ACC112 (cell line): ENCODE results near the gene CD14.
"Not testable (repeated sequence)": the region's sequence is repeated elsewhere in the genome, so short reads cannot be mapped to it uniquely, and the experiment has no call there.

Experiments
- H2AFZ ChIP-seq: fragments of 200-600 bp; sonication (generic); one replicate; pipeline ENCODE4 v1.6.0; 2017; ENCODE audit warnings: antibody characterized with exemption, low read length; ENCODE audit not compliant: unreplicated experiment
- H3K27ac ChIP-seq: fragments of 200-600 bp; sonication (generic); 2 replicates; pipeline ENCODE4 v1.5.1; 2014; ENCODE audit warnings: low read depth, mild to moderate bottlenecking, antibody characterized with exemption, low read length, moderate library complexity
- H3K27me3 ChIP-seq: fragments of 200-600 bp; sonication (generic); 2 replicates; pipeline ENCODE4 v1.6.1; 2014; ENCODE audit warnings: mild to moderate bottlenecking, antibody characterized with exemption, low read length, moderate library complexity, mixed read lengths; ENCODE audit not compliant: insufficient read depth
- H3K36me3 ChIP-seq: fragments of 200-600 bp; sonication (generic); 2 replicates; pipeline ENCODE4 v1.6.1; 2016; ENCODE audit warnings: mild to moderate bottlenecking, antibody characterized with exemption, low read length, moderate library complexity, mixed read lengths; ENCODE audit not compliant: insufficient read depth
- H3K4me1 ChIP-seq: fragments of 200-600 bp; sonication (generic); one replicate; pipeline ENCODE4 v1.6.1; 2016; ENCODE audit warnings: low read length, mixed read lengths; ENCODE audit not compliant: insufficient read depth, unreplicated experiment, control insufficient read depth
- H3K4me3 ChIP-seq: fragments of 200-600 bp; sonication (generic); 2 replicates; pipeline ENCODE4 v1.5.1; 2014; ENCODE audit warnings: mild to moderate bottlenecking, low read depth, low read length
- H3K79me2 ChIP-seq: fragments of 200-600 bp; sonication (generic); one replicate; pipeline ENCODE4 v1.6.0; 2016; ENCODE audit warnings: low read length; ENCODE audit not compliant: control insufficient read depth, unreplicated experiment, insufficient read depth

The CD14 gene

DNA sequence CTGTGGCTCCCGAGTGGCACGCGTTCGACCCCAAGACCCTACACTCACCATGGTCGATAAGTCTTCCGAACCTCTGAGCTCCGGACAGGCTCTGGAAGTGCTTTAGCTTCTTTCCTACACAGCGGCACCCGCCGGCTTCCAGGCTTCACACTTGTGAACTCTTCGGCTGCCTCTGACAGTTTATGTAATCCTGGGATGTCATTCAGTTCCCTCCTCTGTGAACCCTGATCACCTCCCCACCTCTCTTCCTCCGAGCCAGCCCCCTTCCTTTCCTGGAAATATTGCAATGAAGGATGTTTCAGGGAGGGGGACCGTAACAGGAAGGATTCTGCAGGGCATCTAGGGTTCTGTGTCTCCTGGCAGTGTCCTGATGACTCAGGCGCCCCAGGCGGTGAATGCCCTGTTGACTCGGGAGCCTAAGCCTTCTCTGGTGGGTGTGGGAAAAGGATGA is at the start of gene CD14:
Gene CD14, minus strand, starts transcription at position 155 of the 451 bp plus-strand sequence. Its CDS starts 104 bp downstream, at position 51.
- Histone ChIP-seq H2AFZ (peak within 1 kb of the TSS; percentile 96), H3K27ac (no peak within 1 kb of the TSS), H3K4me1 (peaks cover 14% of the 10 kb centered on the region), H3K4me3 (peak within 1 kb of the TSS; percentile 76), H3K79me2 (no peaks in the 10 kb centered on the region), H3K36me3 (no peaks in the 10 kb centered on the region), H3K27me3 (0 out of 2 replicates have a peak, but pooled peaks cover 6% of the 10 kb centered on the region)

GRCh38 chr5:140678993-140679392 is 46.0 kb upstream of the CD14 start:
- no peak overlapping the region for H2AFZ ChIP-seq
- peaks cover 26% of the 10 kb centered on the region; the same call in 1 of the 2 replicates for H3K36me3 ChIP-seq
- H3K4me3 ChIP-seq, result no peak overlapping the region
- no peaks in the 10 kb centered on the region for H3K4me1 ChIP-seq
- H3K27ac ChIP-seq, result no peak overlapping the region
- H3K79me2 ChIP-seq, result no peaks in the 10 kb centered on the region
- no peaks in the 10 kb centered on the region for H3K27me3 ChIP-seq

DNA sequence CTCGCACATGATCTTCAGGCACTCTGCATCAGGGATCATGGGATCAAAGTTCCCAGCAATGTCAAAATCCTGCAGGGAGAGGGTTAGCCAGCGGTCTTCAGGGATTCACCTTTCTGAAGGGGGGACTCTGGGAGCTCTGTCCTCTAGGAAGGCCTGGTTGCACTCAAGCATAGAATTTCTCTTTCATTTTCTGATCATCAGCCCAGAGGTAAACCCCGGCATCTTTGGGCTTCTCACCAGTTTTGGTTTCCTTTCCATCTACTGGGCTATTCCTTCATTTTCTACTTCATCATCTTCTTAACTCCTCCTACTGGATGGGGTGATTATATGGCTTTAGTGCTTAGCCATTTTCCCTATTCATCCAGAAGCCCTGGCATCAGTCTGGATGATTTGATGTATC is 45.0 kb upstream of the CD14 start:
- H3K79me2 ChIP-seq, result no peaks in the 10 kb centered on the region
- H3K27me3 ChIP-seq, result no peaks in the 10 kb centered on the region
- H3K36me3 ChIP-seq, result peaks cover 24% of the 10 kb centered on the region; the same call in 1 of the 2 replicates
- H3K4me3 ChIP-seq, result no peak overlapping the region
- H2AFZ ChIP-seq, result no peak overlapping the region
- H3K27ac ChIP-seq, result no peak overlapping the region
- no peaks in the 10 kb centered on the region for H3K4me1 ChIP-seq

- Histone ChIP-seq H3K4me3 (no peak overlapping the region), H3K27ac (no peak overlapping the region), H3K4me1 (no peaks in the 10 kb centered on the region), H3K36me3 (peaks cover 20% of the 10 kb centered on the region; the same call in 1 of the 2 replicates), H3K27me3 (no peaks in the 10 kb centered on the region), H3K79me2 (no peaks in the 10 kb centered on the region), H2AFZ (no peak overlapping the region)
Observed at GRCh38 chr5:140674629-140675028, 41.7 kb upstream of the CD14 start.

GRCh38 chr5:140674211-140674610 is 41.2 kb upstream of the CD14 start:
- H3K4me1 ChIP-seq, result no peaks in the 10 kb centered on the region
- H3K79me2 ChIP-seq, result no peaks in the 10 kb centered on the region
- H3K27me3 ChIP-seq, result no peaks in the 10 kb centered on the region
- H2AFZ ChIP-seq, result no peak overlapping the region
- H3K27ac ChIP-seq, result no peak overlapping the region
- H3K36me3 ChIP-seq, result peaks cover 19% of the 10 kb centered on the region; the same call in 1 of the 2 replicates
- H3K4me3 ChIP-seq, result no peak overlapping the region

- H2AFZ ChIP-seq, result no peak within 1 kb of the TSS
- H3K4me3 ChIP-seq, result no peak within 1 kb of the TSS
- H3K4me1 ChIP-seq, result no peaks in the 10 kb centered on the region
- H3K79me2 ChIP-seq, result peaks cover under 1% of the 10 kb centered on the region
- H3K27me3 ChIP-seq, result no peaks in the 10 kb centered on the region
- H3K27ac ChIP-seq, result no peak within 1 kb of the TSS
- peaks cover 18% of the 10 kb centered on the region; the same call in 1 of the 2 replicates for H3K36me3 ChIP-seq
Observed at GRCh38 chr5:140673187-140673976, 40.4 kb upstream of the CD14 start, which contains the start of gene DND1. TSS of gene DND1 (minus strand) at chr5:140673576. CDS start at chr5:140673542, 34 bp downstream.

DNA sequence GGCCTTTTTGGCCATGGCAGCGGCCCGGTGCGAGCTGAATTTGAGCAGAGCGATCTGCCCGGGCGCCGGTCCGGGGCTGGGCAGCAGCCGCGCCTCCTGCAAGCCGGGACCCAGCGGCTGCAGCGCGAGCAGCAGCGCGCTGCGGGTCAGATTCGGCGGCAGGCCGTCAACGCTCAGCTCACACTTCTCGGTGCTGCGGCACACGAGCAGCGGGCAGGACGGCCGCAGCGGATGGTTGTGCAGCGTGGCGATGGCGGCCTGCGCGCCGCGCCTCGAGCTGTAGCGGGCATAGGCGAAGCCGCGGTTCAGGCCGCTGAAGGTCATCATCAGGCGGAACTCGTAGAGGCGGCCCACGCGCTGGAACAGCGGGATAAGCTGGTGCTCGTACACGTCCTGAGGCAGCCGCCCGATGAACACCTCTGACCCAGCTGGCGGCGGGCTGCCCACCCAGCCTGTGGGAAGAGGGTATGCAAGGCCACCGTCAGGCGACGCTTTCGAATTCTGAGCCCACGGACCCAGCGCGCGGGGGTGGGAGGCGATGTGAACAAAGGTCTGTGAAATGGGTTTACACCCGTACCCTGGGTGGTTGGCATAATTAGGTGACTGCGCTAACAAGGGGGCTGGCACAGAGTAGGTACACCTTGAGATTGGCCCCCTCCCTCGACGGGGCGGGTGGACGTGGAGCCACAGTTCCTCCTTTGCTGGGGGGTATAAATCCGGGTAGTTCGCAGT is 39.6 kb upstream of the CD14 start:
- Histone ChIP-seq H3K27me3 (no peaks in the 10 kb centered on the region), H3K27ac (no peak overlapping the region), H2AFZ (no peak overlapping the region), H3K4me1 (no peaks in the 10 kb centered on the region), H3K79me2 (peaks cover 8% of the 10 kb centered on the region), H3K36me3 (peaks cover 22% of the 10 kb centered on the region; the same call in 1 of the 2 replicates), H3K4me3 (no peak overlapping the region)

DNA sequence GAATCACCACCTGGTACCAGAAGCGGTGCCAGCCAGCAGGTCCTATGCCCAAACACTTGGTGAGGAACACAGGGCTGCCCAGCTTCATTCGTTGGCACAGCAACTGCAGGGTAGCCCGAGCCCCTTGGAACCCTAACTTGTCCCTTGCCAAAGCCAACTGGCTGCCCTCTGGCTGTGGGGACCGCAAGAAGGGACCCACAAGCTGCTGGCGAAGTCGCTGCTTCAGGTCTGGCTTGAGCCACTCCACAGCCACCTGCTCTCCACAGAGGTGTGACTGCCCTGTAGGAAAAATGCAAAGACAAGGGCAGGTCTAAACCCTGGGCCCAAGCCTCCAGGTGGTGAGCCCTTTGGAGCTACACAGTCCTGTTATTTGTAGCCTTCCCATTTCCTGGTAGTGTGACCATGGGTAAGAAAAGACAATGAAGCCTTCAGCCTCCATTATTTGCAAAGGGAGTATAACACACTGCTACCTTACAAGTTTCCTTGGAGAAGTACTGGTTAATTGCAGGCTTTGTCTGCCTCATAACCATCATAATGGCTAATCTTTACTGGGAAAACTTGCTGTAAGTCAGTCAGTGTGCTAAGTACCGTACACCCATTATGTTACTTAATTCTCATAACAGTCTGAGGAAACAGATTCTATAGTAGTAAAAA is 38.6 kb upstream of the CD14 start:
- H3K4me1 ChIP-seq, result peaks cover 2% of the 10 kb centered on the region
- H3K27ac ChIP-seq, result no peak overlapping the region
- peaks cover 18% of the 10 kb centered on the region for H3K79me2 ChIP-seq
- no peaks in the 10 kb centered on the region for H3K27me3 ChIP-seq
- no peak overlapping the region for H3K4me3 ChIP-seq
- peaks cover 22% of the 10 kb centered on the region; the same call in 1 of the 2 replicates for H3K36me3 ChIP-seq
- H2AFZ ChIP-seq, result no peak overlapping the region

GRCh38 chr5:140671035-140671434 is 38.1 kb upstream of the CD14 start:
- not testable (repeated sequence) for H3K4me3 ChIP-seq, H3K27me3 ChIP-seq, H3K27ac ChIP-seq, H2AFZ ChIP-seq, H3K4me1 ChIP-seq
- Histone ChIP-seq H3K79me2 (peaks cover 24% of the 10 kb centered on the region), H3K36me3 (peaks cover 22% of the 10 kb centered on the region; the same call in 1 of the 2 replicates)

DNA sequence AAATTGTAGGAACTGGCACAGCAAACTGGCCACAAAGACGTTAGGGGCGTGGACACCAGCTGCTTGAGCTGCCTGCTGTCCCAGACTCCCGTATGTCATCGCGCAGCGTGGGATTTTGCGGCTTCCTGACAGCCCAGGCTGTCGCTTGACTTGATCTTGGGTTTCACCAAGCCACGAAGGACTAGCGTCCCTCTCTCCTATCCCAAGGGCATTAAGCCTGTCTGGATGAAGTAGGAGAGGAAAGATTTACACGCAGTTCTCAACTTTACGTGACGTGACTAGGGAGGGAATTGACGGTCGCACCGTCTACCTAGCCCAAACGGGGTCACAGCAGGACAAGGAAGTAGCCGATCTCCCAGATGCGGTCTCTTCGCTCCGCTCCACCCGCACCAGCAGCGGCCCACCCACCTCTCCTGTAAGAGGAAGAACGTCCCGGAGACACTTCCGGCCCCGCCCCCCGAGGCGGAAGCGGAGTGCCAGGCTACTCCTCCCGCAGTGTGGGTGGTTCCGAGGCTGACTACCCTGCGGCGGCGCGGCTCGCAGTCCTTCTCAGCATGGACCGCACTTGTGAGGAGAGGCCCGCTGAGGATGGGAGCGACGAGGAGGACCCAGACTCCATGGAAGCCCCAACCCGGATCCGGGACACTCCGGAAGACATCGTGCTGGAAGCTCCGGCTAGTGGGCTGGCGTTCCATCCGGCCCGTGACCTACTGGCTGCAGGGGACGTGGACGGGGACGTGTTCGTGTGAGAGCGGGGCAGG is 31.6 kb upstream of the CD14 start, which contains the start of gene WDR55:
Gene WDR55, plus strand, starts transcription at position 546 of the 761 bp plus-strand sequence. Its CDS starts 9 bp downstream, at position 555.
- Histone ChIP-seq H2AFZ (peak within 1 kb of the TSS; percentile 96), H3K27ac (peak within 1 kb of the TSS; percentile 85), H3K36me3 (peaks cover 30% of the 10 kb centered on the region), H3K27me3 (no peaks in the 10 kb centered on the region), H3K4me1 (peaks cover 14% of the 10 kb centered on the region), H3K4me3 (peak within 1 kb of the TSS; percentile 92), H3K79me2 (peaks cover 37% of the 10 kb centered on the region)
